ENCODE measurements around the gene FAM181B.
A peak's percentile ranks its signal among the peaks of the same experiment; 100 is the strongest.

Gene FAM181B

GRCh38 chr11:82683029-82683428, 50.6 kb downstream of the FAM181B start:
- Histone ChIP-seq H3K9ac (ENCODE audit: insufficient read length, low read depth) (no peak overlapping the region), H3K4me1 (ENCODE audit: insufficient read depth, insufficient read length) (no peaks in the 10 kb centered on the region), H3K27me3 (ENCODE audit: insufficient read depth, insufficient read length) (no peaks in the 10 kb centered on the region), H3K4me3 (ENCODE audit: insufficient read length, low read depth) (no peak overlapping the region), H3K9me3 (ENCODE audit: insufficient read depth, low read length) (0 out of 2 replicates have a peak, but pooled peaks cover 16% of the 10 kb centered on the region), H3K36me3 (ENCODE audit: insufficient read depth, insufficient read length, low read length) (no peaks in the 10 kb centered on the region)
- TF ChIP-seq YY1 (IDR thresholded peaks at IDR 0.05; ENCODE audit: insufficient read depth, insufficient read length) (no peak), SUZ12 (IDR thresholded peaks at IDR 0.05; ENCODE audit: extremely low read depth, insufficient read depth, insufficient read length) (no peak), ZNF274 (IDR thresholded peaks at IDR 0.05; ENCODE audit: low read depth, low read length) (no peak)
- peak; percentile 6 for DNase-seq (ENCODE audit: low read depth, low spot score)

- Histone ChIP-seq H3K9ac (ENCODE audit: insufficient read length, low read depth) (no peak overlapping the region), H3K27me3 (ENCODE audit: insufficient read depth, insufficient read length) (no peaks in the 10 kb centered on the region), H3K36me3 (ENCODE audit: insufficient read depth, insufficient read length, low read length) (no peaks in the 10 kb centered on the region), H3K4me1 (ENCODE audit: insufficient read depth, insufficient read length) (no peaks in the 10 kb centered on the region), H3K4me3 (ENCODE audit: insufficient read length, low read depth) (no peak overlapping the region), H3K9me3 (ENCODE audit: insufficient read depth, low read length) (0 out of 2 replicates have a peak, but pooled peaks cover 16% of the 10 kb centered on the region)
- DNase-seq (ENCODE audit: low read depth, low spot score): peak; percentile 63
- TF ChIP-seq ZNF274 (IDR thresholded peaks at IDR 0.05; ENCODE audit: low read depth, low read length): no peak
- TF ChIP-seq YY1 (IDR thresholded peaks at IDR 0.05; ENCODE audit: insufficient read depth, insufficient read length): no peak
- no peak for TF ChIP-seq SUZ12 (IDR thresholded peaks at IDR 0.05; ENCODE audit: extremely low read depth, insufficient read depth, insufficient read length)
These were observed 51.5 kb downstream of the FAM181B start for GRCh38 chr11:82682003-82682751.

- Histone ChIP-seq H3K4me3 (ENCODE audit: insufficient read length, low read depth) (no peak overlapping the region), H3K27me3 (ENCODE audit: insufficient read depth, insufficient read length) (no peaks in the 10 kb centered on the region), H3K9me3 (ENCODE audit: insufficient read depth, low read length) (0 out of 2 replicates have a peak, but pooled peaks cover 16% of the 10 kb centered on the region), H3K36me3 (ENCODE audit: insufficient read depth, insufficient read length, low read length) (no peaks in the 10 kb centered on the region), H3K4me1 (ENCODE audit: insufficient read depth, insufficient read length) (no peaks in the 10 kb centered on the region), H3K9ac (ENCODE audit: insufficient read length, low read depth) (no peak overlapping the region)
- TF ChIP-seq ZNF274 (IDR thresholded peaks at IDR 0.05; ENCODE audit: low read depth, low read length) (no peak), SUZ12 (IDR thresholded peaks at IDR 0.05; ENCODE audit: extremely low read depth, insufficient read depth, insufficient read length) (no peak), YY1 (IDR thresholded peaks at IDR 0.05; ENCODE audit: insufficient read depth, insufficient read length) (no peak)
- no peak for DNase-seq (ENCODE audit: low read depth, low spot score)
These were observed 53.4 kb downstream of the FAM181B start for GRCh38 chr11:82680252-82680651.

Measured in NT2/D1 (cell line).